GM12878 (cell line): ENCODE results near the gene SLC22A31. TPM values are rescaled to one million over a fixed set of nuclear protein-coding genes. Genes with fewer than 3 reads are reported as not detected.

ENCODE experiments used
- ATAC-seq: fragments of 200-7000 bp; cut with Tn5 transposase; 3 replicates; pipeline ENCODE4 v1.9.1; 2020; ENCODE audit warnings: mild to moderate bottlenecking, moderate library complexity
- BruUV-seq: library from RNA; stranded (reverse); fragments of 400-500 nt; replicated peaks from 2 replicates; lab custom pipeline; 2021; lab: Mats Ljungman, UMichigan
- CTCF ChIA-PET: fragments of 300-600 bp; sonication (Branson Sonifier 250); formaldehyde crosslinking; extraction: SDS; loops from one replicate; lab custom pipeline; 2021; ENCODE audit warnings: inconsistent platforms; lab: Yijun Ruan, JAX
- POLR2A ChIA-PET: fragments of 350-600 bp; formaldehyde crosslinking; extraction: SDS; loops from one replicate; lab custom pipeline; 2021; ENCODE audit warnings: inconsistent platforms; lab: Charles Lee
- RAD21 ChIA-PET: fragments of 300-600 bp; sonication (Branson Sonifier 250); formaldehyde crosslinking; loops from one replicate; lab custom pipeline; 2023; ENCODE audit warnings: antibody characterized with exemption; ENCODE audit not compliant: unreplicated experiment; lab: Charles Lee
- SMC1A ChIA-PET: fragments of 300-600 bp; sonication (Branson Sonifier 250); formaldehyde crosslinking; loops from one replicate; lab custom pipeline; 2023; ENCODE audit not compliant: unreplicated experiment, uncharacterized antibody; lab: Charles Lee
- DNase-seq: peaks from one replicate; pipeline ENCODE4 v3.0.0-alpha.2; 2011; ENCODE audit warnings: low read depth, low spot score
- FAIRE-seq: peaks from 3 replicates; lab custom pipeline; 2011; peaks lifted over from hg19 to GRCh38; lab: Jason Lieb, UNC
- H2AFZ ChIP-seq: 2 replicates; pipeline ENCODE4 v1.6.0; 2011; ENCODE audit warnings: low read depth, low read length, control low read depth; ENCODE audit not compliant: control insufficient read depth
- H3K27ac ChIP-seq: 2 replicates; pipeline ENCODE4 v1.5.1; 2011; ENCODE audit warnings: control low read depth; ENCODE audit not compliant: control insufficient read depth, insufficient read depth
- H3K27me3 ChIP-seq, 2 experiments: replicated peaks in 1 of 2; 2 replicates each; pipeline versions ENCODE4 v1.6.0 to v1.6.1; 2011; ENCODE audit warnings: low read length in 1 of 2; ENCODE audit not compliant: control insufficient read depth in 2 of 2, insufficient read depth in 2 of 2
- H3K36me3 ChIP-seq, 2 experiments: 2 replicates each; pipeline ENCODE4 v1.5.1; 2011; ENCODE audit warnings: low read length in 1 of 2; ENCODE audit not compliant: control insufficient read depth in 2 of 2, insufficient read depth in 2 of 2
- H3K4me1 ChIP-seq: 2 replicates; pipeline ENCODE4 v1.6.1; 2011; ENCODE audit warnings: mild to moderate bottlenecking, low read length, moderate library complexity, mixed read lengths; ENCODE audit not compliant: control insufficient read depth, insufficient read depth
- H3K4me2 ChIP-seq: 2 replicates; pipeline ENCODE4 v1.6.0; 2011; ENCODE audit warnings: control low read depth; ENCODE audit not compliant: control insufficient read depth, insufficient read depth
- H3K4me3 ChIP-seq: fragments of 200-600 bp; sonication (generic); 2 replicates; pipeline ENCODE4 v1.5.1; 2016
- H3K79me2 ChIP-seq: 2 replicates; pipeline ENCODE4 v1.6.0; 2011; ENCODE audit warnings: low read length; ENCODE audit not compliant: control insufficient read depth, insufficient read depth
- H3K9ac ChIP-seq: 2 replicates; pipeline ENCODE4 v1.8.0; 2011; ENCODE audit warnings: low read length, control low read depth, mixed read lengths; ENCODE audit not compliant: control insufficient read depth, insufficient read depth
- H3K9me3 ChIP-seq: replicated peaks from 3 replicates; pipeline ENCODE4 v1.5.1; 2011; ENCODE audit warnings: mild to moderate bottlenecking, low read length; ENCODE audit not compliant: control insufficient read depth, insufficient read depth
- H4K20me1 ChIP-seq: 2 replicates; pipeline ENCODE4 v1.6.0; 2011; ENCODE audit not compliant: control insufficient read depth, insufficient read depth
- ASH2L ChIP-seq: fragments of 300-600, 200-600 bp; sonication (generic); IDR thresholded peaks from 2 replicates; pipeline ENCODE4 v1.6.1; 2017; ENCODE audit warnings: low read depth, mild to moderate bottlenecking, borderline replicate concordance
- CEBPZ ChIP-seq: fragments of 150-350 bp; IDR thresholded peaks from 2 replicates; pipeline ENCODE4 v1.6.1; 2016; ENCODE audit warnings: low read depth, low read length
- E4F1 ChIP-seq: fragments of 450-650 bp; IDR thresholded peaks from 2 replicates; pipeline ENCODE4 v1.6.1; 2018; ENCODE audit warnings: borderline replicate concordance, mild to moderate bottlenecking; ENCODE audit not compliant: partially characterized antibody
- ESRRA ChIP-seq: IDR thresholded peaks from 2 replicates; pipeline ENCODE4 v1.6.1; 2012; ENCODE audit warnings: mild to moderate bottlenecking, low read length, improper control_type of control experiment
- HSF1 ChIP-seq: fragments of 150-350 bp; IDR thresholded peaks from 2 replicates; pipeline ENCODE4 v1.6.1; 2014; ENCODE audit warnings: mild to moderate bottlenecking, low read depth, low read length
- IKZF1 ChIP-seq: fragments of 450-650 bp; conservative IDR thresholded peaks from 2 replicates; pipeline ENCODE4 v1.6.1; 2017; ENCODE audit warnings: antibody characterized with exemption, mild to moderate bottlenecking
- JUND ChIP-seq: IDR thresholded peaks from 2 replicates; pipeline ENCODE4 v1.6.1; 2012; ENCODE audit warnings: low read depth, mild to moderate bottlenecking, low read length, improper control_type of control experiment, moderate library complexity
- NR2F1 ChIP-seq: fragments of 450-650 bp; conservative IDR thresholded peaks from 2 replicates; pipeline ENCODE4 v1.6.1; 2017; ENCODE audit warnings: mild to moderate bottlenecking
- SP1 ChIP-seq: IDR thresholded peaks from one replicate; pipeline ENCODE4 v1.6.1; 2011; ENCODE audit warnings: low read depth, low read length
- TBL1XR1 ChIP-seq: IDR thresholded peaks from 2 replicates; pipeline ENCODE4 v1.6.1; 2012; ENCODE audit warnings: low read depth, low read length, improper control_type of control experiment
- TCF3 ChIP-seq: IDR thresholded peaks from 2 replicates; pipeline ENCODE4 v1.6.1; 2012; ENCODE audit warnings: low read depth, mild to moderate bottlenecking, low read length, borderline replicate concordance; ENCODE audit not compliant: insufficient read depth
- ZBTB33 ChIP-seq: fragments of 450-650 bp; IDR thresholded peaks from 2 replicates; pipeline ENCODE4 v1.6.1; 2017; ENCODE audit warnings: mild to moderate bottlenecking
- ZNF217 ChIP-seq: fragments of 450-650 bp; IDR thresholded peaks from 2 replicates; pipeline ENCODE4 v1.6.1; 2017; ENCODE audit warnings: antibody characterized with exemption, mild to moderate bottlenecking
- ZNF622 ChIP-seq: fragments of 450-650 bp; IDR thresholded peaks from 2 replicates; pipeline ENCODE4 v1.6.1; 2017; ENCODE audit warnings: mild to moderate bottlenecking, inconsistent platforms
- WGBS: methylation state at CpG from one replicate; pipeline ENCODE4 v1.1.6; 2016; ENCODE audit warnings: low lambda C conversion rate; ENCODE audit not compliant: insufficient replicate concordance, insufficient coverage; ENCODE audit errors: missing lambda C conversion rate; 5-methylcytosine and 5-hydroxymethylcytosine counted together
- in situ Hi-C: fragments of 300-500 bp; cut with MboI; formaldehyde crosslinking; loops from 9 replicates; pipeline ENCODE4 v1.14.3; 2018; ENCODE audit warnings: mixed read lengths
- intact Hi-C: fragments of 100-400 bp; cut with micrococcal nuclease; formaldehyde crosslinking; loops from one replicate; pipeline ENCODE4 v1.14.2; 2022; ENCODE audit not compliant: unreplicated experiment
- polyA plus RNA-seq, 11 experiments: library from polyadenylated mRNA; depleted of rRNA in 4 of 11; unstranded in 6 of 11; stranded (reverse) in 5 of 11; fragments of >200 nt; fragmentation: Nextera tagmentation in 4 of 11; fragmentation: Illumina TruSeq in 1 of 11; extraction: Ambion mirVana in 4 of 11; extraction: Trizol in 1 of 11; gene quantifications; 1 replicate in 1 of 11; 2 replicates in 10 of 11; pipeline versions ENCODE4 v1.2.1 to v1.2.3, GENCODE V29; 2011 to 2016; ENCODE audit warnings: inconsistent platforms in 2 of 11, missing spikeins in 2 of 11, low read depth in 1 of 11
- total RNA-seq, 4 experiments: library from RNA; depleted of rRNA in 3 of 4; stranded (reverse); fragments of >200 nt in 3 of 4; fragmentation: Illumina TruSeq in 1 of 4; extraction: Trizol in 1 of 4; gene quantifications; 2 replicates each; pipeline versions ENCODE4 v1.2.1 to v1.2.3, GENCODE V29; 2013 to 2021

The SLC22A31 gene
- total and polyA plus RNA-seq, 10 of the 15 experiments (the other 5 are each of a cell fraction or from before 2014, with no cell fraction given), result 0.13 to 0.24 (median 0.23) TPM; not detected in 7

- Histone ChIP-seq H3K27me3 (peaks cover 0 to 2% of the 10 kb centered on the region in 2 experiments; a peak in 1 of 4 replicates), H3K36me3 (no peaks in the 10 kb centered on the region), H3K4me3 (no peak overlapping the region), H3K27ac (no peak overlapping the region), H2AFZ (no peak overlapping the region), H3K4me2 (no peak overlapping the region), H3K9me3 (no peaks in the 10 kb centered on the region), H3K79me2 (no peaks in the 10 kb centered on the region), H4K20me1 (no peaks in the 10 kb centered on the region), H3K4me1 (no peaks in the 10 kb centered on the region), H3K9ac (no peak overlapping the region)
- SMC1A ChIA-PET, result interaction anchor here (0.7 to 1.6 kb wide), 4 partner anchors 10 to 470 kb away, joined by 3 to 6 read pairs (median 3); no protein-coding TSS in a partner anchor
- FAIRE-seq, result no peak
- in situ Hi-C loops, result no loop called here
- CTCF ChIA-PET, result interaction anchor here (2.3 kb wide), 1 partner anchor 471 kb away, joined by 5 read pairs; no protein-coding TSS in a partner anchor
- TF ChIP-seq JUND, result no peak
- no peak for TF ChIP-seq TCF3
- TF ChIP-seq IKZF1, result no peak
- TF ChIP-seq NR2F1, result no peak
- TF ChIP-seq SP1, result no peak
- no peak for TF ChIP-seq ESRRA
- no peak for TF ChIP-seq E4F1
- TF ChIP-seq ZNF622, result no peak
- TF ChIP-seq ZNF217, result no peak
- no peak for TF ChIP-seq HSF1
- TF ChIP-seq ASH2L, result no peak
- no peak for TF ChIP-seq CEBPZ
- no peak for TF ChIP-seq ZBTB33
- TF ChIP-seq TBL1XR1, result no peak
- no peak for DNase-seq
- WGBS, result 56% methylated on average over 4 of the region's 4 CpGs
- no TSS peak for BruUV-seq
- RAD21 ChIA-PET, result no interaction called here
- ATAC-seq, result no peak
- POLR2A ChIA-PET, result no interaction called here
- intact Hi-C loops, result no loop called here
Measured at GRCh38 chr16:89207993-89208392, 7.7 kb upstream of the SLC22A31 start.
